ENCODE measurements around the gene CSNK1D. TPM values are rescaled to one million over a fixed set of nuclear protein-coding genes. Genes with fewer than 3 reads are reported as not detected.
"Not testable (repeated sequence)": the region's sequence is repeated elsewhere in the genome, so short reads cannot be mapped to it uniquely, and the experiment has no call there.

Gene CSNK1D
- polyA plus RNA-seq, 4 donors, result 88.6 to 125 (median 117) TPM

DNA sequence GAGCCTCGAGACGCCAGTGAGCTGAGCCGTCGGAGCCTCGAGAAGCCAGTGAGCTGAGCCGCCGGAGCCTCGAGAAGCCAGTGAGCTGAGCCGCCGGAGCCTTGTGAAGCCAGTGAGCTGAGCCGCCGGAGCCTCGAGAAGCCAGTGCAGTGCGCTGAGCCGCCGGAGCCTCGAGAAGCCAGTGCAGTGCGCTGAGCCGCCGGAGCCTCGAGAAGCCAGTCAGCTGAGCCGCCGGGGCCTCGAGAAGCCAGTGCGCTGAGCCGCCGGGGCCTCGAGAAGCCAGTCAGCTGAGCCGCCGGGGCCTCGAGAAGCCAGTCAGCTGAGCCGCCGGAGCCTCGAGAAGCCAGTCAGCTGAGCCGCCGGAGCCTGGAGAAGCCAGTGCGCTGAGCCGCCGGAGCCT is 19.4 kb downstream of the CSNK1D start:
- not testable (repeated sequence) for DNase-seq (ENCODE audit: low read depth in 4 of 4, low spot score in 3 of 4)

DNA sequence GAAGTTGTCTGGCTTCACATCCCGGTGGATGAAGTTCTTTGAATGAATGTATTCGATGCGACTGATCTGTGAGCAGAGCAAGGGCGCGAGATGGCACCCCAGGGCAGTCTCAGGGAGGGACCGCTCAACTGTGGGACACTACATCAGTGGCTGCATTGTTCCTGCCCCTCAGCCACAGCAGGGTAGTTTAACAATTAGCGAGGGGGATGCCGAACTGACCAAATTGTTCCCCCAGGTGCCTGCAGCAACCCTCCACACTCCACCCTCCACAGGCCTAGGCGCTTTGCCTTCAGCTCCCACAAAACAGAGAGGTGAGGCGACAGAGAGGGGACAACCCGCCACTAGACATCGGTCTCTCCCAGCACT is 20.3 kb downstream of the CSNK1D start:
- DNase-seq (ENCODE audit: low read depth in 4 of 4, low spot score in 3 of 4), result no peak

DNA sequence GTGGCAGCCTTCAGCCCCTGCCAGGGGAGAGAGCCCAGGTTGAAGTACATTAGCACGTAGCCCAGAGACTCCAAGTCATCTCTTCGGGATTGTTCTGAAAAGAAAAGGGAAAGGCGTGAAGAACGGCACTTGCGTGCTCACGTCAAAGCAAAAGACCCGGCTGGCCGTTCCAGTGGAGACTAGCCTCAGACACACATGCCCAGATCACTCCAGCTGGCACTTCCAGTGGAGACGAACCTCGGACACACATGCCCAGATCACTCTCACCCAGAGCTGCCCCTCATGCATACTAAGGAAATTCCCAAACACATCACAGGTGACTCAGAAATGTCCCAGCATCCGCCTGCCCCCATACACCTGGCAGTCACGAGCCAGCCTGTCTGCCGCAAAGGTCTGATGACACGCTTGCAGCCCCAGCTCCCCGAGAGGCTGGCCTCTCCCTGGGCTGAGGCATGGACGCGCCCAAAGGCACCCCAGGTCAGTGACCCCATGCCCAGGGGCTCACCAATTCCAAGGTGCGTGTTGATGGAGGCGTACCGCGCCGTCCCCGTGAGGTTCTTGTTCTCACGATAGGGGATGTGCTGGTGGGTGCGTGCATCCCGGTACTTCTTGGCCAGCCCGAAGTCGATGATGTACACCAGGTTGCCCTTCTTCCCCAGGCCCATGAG is 20.9 kb downstream of the CSNK1D start:
- DNase-seq (ENCODE audit: low read depth in 4 of 4, low spot score in 3 of 4), result no peak

GRCh38 chr17:82250868-82251500 is 22.5 kb downstream of the CSNK1D start:
- DNase-seq (ENCODE audit: low read depth in 4 of 4, low spot score in 3 of 4), result no peak

- no peak for DNase-seq (ENCODE audit: low read depth in 4 of 4, low spot score in 3 of 4)
Observed at GRCh38 chr17:82249896-82250581, 23.5 kb downstream of the CSNK1D start.

DNA sequence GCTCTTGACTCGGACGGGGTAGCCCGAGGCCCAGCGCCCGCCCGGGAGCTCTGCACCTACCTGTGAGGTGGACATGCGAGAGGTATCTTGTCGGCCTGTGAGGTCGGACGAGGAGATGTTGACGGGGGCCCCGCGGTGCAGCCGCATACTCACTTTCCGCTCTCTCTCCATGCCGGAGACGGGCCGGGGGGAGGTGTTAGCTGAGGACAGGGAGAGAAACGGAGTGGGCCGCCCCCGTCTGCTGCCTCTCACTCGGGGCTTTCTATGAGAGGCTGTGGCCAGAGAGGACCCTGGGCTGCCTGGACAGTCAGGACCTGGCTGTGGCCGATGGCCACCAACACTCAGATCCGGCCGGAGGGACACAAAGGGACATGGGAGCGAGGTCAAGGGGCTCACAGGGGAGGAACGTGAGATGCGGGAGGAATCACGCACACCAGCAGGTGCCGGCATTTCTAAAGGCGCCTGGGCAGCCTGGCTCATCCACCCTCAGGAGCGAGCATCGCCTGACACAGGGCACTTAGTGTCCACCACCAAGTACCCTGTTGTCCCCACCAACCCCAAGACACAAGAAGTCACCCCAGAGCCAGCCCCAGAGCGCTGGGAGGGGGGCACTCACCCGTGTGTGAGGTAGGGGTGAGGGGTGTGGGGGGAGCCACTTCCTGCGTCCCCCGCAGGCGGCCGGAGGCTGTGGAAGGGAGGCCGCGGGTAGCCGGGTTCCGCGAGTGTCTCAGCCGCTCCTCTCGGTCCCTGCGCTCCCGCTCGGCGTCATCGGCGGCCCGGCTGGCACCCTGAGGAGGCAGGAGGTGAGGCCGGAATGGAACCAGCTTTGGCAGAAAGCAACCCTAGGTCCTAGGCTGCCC is 24.5 kb downstream of the CSNK1D start:
- no peak for DNase-seq (ENCODE audit: low read depth in 4 of 4, low spot score in 3 of 4)

GRCh38 chr17:82247856-82248671 is 25.4 kb downstream of the CSNK1D start:
- no peak for DNase-seq (ENCODE audit: low read depth in 4 of 4, low spot score in 3 of 4)

- DNase-seq (ENCODE audit: low read depth in 4 of 4, low spot score in 3 of 4), result no peak
Observed at GRCh38 chr17:82247182-82247823, 26.2 kb downstream of the CSNK1D start.

DNA sequence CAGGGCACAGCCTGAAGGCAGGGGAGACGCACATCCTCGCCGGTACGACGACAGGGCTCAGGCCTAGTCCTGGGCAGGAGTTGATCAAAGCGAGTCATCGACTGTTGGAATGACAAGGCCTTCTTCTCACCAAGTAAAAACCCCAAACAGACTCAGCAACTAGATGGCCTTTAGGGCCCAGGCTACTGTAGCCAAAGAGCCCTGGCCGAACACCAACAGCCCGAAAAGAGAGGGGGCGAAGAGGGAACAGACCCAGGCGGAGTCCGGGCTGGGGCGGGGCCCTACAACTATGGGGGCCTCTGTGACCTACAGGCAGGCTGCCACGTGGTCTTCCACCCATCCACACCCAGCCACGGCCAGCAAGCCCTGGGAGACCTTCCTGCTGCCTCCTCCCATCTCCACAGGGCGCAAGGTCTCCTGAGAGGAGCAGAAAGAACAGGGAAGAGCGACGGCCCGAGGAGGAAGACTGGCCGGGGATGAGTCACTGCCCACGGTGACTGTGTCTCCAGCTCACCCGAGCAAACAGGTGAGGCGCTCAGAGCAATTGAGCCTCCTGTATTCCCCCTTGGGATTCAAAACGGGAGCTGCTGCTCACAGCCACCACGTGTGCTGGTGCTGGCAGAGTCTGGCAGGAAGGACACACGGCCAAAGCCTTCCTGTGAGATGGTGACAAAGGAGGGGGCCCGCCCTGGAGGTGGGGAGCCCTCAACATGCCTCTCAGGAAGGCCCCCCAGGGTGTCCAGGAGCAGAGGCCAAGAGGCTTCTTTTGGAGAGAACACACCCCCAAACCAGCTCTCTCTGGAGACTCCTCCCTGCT is 26.9 kb downstream of the CSNK1D start:
- DNase-seq (ENCODE audit: low read depth in 4 of 4, low spot score in 3 of 4), result no peak

DNA sequence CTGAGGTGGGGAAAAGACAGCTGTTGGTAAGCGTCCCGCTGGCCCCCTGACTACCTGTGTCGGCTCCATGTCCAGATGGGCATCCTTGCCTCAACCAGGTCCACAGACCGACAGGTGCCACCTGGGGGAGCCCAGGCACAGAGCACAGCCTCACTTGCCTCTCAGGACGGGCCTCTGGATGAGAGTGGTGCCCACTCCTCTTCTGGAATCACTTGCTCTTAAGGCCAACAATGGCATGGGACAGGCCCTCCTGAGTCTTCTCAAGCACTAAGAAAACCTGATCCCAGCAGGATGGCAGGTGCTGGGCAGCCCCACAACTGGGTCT is 27.5 kb downstream of the CSNK1D start:
- no peak for DNase-seq (ENCODE audit: low read depth in 4 of 4, low spot score in 3 of 4)

DNA sequence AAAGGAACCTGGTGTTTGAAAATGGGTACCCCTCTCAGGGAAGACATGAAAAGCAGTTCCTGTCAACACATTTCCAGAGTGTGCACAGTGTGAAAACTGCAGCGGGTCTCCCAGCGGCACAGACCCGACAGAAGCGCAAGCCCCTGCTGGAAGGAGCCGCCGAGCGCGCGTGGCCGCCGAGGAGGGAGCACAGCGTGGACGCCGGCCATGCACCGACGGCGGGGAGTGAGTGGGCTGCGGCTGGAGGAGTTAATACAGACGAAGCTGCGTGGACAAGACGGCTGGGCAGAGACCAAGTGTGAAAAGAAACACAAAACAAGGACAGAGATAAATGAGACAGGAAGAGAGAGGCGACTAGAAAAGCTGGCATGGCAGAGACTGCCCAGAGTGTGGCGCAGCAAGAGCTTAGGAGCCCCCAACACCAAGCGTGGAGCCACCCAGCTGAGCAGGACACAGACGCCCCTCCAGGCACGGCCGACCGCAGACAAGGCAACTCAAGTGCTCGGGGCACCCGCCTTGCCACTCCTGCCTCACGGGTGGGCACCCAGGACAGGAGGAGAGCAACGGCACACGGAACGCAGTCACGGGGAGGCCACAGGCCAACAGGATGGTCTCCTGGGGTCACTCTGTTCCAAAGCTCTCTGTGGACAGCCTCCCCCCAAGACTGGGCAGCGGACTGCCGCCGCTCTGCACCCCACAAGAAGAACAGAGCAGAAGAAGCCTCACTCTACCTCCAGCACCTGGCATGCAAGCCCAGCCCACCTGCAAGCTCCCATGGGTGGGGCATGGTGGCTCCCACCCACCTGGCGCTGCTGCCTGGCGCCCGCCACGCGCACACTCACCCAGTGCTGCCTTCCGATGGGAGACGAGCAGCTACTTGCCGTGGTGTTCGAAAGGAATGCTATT is 28.1 kb downstream of the CSNK1D start:
- DNase-seq (ENCODE audit: low read depth in 4 of 4, low spot score in 3 of 4), result no peak

- no peak for DNase-seq (ENCODE audit: low read depth in 4 of 4, low spot score in 3 of 4)
Observed at GRCh38 chr17:82244413-82245133, 28.9 kb downstream of the CSNK1D start.

DNA sequence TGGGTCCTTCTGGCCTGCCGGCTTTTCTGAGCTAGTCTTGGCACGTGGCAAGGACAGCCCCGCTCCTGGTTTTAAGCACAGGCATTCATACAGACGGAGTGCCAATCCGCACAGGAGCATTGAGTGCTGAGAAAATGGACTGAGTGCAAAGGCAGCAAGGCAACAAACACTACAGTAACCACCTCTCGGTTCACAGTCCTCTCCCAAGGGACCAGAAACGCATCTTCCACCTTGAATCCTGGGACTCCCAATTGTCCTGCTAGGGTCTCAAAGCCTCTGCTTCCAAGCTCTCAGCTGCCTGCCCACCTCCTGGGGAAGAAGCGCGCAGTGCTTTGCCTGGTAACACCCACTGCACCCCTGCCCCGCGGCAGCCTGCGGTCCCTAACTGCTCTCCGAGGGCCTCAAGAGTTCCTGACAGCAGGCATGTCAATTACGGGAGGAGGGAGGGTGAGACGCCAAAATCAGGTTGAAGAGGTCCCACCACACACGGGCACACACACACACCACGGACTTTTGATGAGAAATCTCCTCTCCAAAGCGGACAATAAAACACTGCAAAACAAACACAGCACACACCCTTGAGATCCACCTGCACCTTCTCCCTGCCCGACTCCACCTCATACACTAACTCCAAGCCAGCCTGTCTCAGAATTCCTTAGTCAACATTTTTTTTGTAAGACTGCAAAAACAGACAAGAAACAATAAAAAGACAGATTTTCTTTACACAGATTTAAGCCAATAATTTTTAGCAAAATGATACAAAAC is 29.7 kb downstream of the CSNK1D start:
- no peak for DNase-seq (ENCODE audit: low read depth in 4 of 4, low spot score in 3 of 4)

- no peak for DNase-seq (ENCODE audit: low read depth in 4 of 4, low spot score in 3 of 4)
Observed at GRCh38 chr17:82242977-82243647, 30.4 kb downstream of the CSNK1D start.

DNA sequence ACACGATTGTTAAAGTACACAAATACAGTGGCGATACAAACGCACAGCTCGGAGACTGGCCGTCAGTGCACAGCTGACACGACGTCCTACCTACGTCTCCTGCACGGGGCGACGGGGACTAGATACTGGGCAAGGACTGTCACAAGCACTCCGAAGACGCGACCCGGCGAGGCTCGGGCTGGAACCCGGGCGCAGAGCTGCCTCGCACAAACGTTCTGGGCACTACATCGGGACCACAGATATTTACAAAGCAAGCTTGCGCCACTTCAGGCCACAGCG is 30.9 kb downstream of the CSNK1D start:
- DNase-seq (ENCODE audit: low read depth in 4 of 4, low spot score in 3 of 4), result no peak

DNA sequence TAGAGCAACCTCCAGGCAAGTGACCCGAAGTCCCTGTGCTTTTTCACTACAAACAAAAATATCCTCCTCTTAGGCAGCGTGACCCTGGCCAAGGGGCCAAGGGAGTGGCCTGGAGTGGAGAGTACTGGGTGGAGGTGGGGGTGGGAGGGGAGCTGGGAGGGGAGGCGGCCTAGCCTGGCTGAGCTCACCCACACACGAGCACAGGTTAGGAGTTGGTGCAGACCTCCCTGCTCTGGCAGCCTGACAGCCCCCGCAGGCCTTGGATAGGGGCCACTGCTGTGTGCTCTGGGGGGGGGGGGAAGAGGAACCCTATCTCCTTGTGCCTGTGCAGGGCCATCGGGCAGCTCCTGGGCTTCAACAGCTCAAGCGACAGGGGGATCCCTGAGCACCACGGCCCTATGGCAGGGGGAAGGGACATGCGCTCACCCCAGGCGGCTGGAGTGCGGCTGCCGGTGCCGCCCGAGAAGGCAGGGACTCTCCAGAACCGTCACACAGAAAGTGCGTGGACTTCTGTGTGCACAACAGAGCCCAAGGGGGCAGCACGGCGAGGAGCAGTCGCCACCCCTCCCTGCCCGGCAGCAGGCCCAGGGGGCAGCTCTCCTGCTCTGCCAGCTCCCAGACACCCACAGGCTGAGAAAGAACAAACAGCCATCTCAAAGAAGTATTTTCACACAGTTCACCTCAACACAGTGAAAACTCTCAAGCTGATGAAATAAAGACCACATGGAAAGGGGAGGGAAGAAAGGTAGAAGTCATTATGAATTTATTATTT is 31.4 kb downstream of the CSNK1D start:
- no peak for DNase-seq (ENCODE audit: low read depth in 4 of 4, low spot score in 3 of 4)
